Measurements from ENCODE around the gene SURF6. TPM values are rescaled to one million over a fixed set of nuclear protein-coding genes. Genes with fewer than 3 reads are reported as not detected.

SURF6 gene
- total and polyA plus RNA-seq, 2 experiments from 2014 or later, result 20.2 to 24.3 TPM

DNA sequence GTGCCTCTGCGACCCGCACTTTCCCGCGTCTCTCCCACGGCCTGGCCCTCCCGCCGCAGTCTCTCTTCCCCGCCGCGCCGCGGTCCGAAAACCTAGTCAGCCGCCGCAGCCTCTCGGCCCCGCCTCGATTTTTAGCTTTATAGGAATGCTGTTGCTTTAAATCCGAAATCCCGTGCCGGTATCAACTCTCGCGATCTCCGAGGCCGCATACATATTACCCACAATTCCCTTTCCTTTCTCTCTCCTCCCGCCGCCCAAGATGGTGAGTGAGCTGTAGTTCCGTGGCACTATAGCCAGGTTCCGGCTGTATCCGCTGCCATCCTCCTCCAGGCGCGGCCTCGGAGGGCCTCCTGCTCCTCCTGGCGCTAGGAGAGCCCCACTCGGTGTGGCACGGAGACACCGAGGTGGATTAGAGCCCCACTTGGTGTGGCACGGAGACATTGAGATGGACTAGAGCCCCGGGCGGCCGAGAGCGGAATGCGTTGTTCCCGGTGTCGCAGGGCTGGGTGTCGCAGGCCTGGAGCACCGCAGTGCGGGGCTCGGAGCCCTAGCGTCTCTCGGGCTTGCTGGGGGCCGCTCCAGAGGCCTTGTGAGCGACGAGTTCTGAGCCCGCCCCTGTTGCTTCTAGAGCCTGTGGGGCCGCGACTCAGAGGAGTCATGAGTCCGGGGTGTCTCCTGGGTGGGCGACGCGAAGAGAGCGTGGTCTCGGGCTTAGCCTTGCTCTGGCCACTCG, 12.2 kb upstream of the SURF6 start, which contains the start of the genes MED22 and RPL7A:
MED22 (minus strand) TSS at position 147 of the 733 bp plus-strand sequence. CDS start 1,469 bp downstream, outside the sequence.
RPL7A (plus strand) TSS at position 234 of the 733 bp plus-strand sequence; CDS start at position 260, 26 bp downstream.
- Histone ChIP-seq H3K36me3 (replicated peaks; ENCODE audit: insufficient read depth, low read depth) (peaks cover 3% of the 10 kb centered on the region), H3K27ac (peak within 1 kb of the TSS; percentile 99), H3K9me3 (ENCODE audit: low read depth) (no peaks in the 10 kb centered on the region), H3K9me2 (replicated peaks; ENCODE audit: insufficient read depth) (no peaks in the 10 kb centered on the region), H3K4me1 (ENCODE audit: insufficient read depth) (peaks cover 10% of the 10 kb centered on the region), H3K4me3 (peak within 1 kb of the TSS; percentile 86), H3K4me2 (peak within 1 kb of the TSS; percentile 93), H3K27me3 (no peaks in the 10 kb centered on the region), H3K79me2 (peaks cover 49% of the 10 kb centered on the region), H2AFZ (peak within 1 kb of the TSS; percentile 67), H4K20me1 (ENCODE audit: insufficient read depth, poor library complexity, severe bottlenecking) (peaks cover 19% of the 10 kb centered on the region)
- DNase-seq (ENCODE audit: low spot score), result peak; percentile 97
- TF ChIP-seq, protein P1, sequence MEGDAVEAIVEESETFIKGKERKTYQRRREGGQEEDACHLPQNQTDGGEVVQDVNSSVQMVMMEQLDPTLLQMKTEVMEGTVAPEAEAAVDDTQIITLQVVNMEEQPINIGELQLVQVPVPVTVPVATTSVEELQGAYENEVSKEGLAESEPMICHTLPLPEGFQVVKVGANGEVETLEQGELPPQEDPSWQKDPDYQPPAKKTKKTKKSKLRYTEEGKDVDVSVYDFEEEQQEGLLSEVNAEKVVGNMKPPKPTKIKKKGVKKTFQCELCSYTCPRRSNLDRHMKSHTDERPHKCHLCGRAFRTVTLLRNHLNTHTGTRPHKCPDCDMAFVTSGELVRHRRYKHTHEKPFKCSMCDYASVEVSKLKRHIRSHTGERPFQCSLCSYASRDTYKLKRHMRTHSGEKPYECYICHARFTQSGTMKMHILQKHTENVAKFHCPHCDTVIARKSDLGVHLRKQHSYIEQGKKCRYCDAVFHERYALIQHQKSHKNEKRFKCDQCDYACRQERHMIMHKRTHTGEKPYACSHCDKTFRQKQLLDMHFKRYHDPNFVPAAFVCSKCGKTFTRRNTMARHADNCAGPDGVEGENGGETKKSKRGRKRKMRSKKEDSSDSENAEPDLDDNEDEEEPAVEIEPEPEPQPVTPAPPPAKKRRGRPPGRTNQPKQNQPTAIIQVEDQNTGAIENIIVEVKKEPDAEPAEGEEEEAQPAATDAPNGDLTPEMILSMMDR (IDR thresholded peaks at IDR 0.05; ENCODE audit: poor library complexity), result no peak
- TF ChIP-seq EZH2phosphoT487 (IDR thresholded peaks at IDR 0.05; ENCODE audit: low read depth, severe bottlenecking, unreplicated experiment) (no peak), EZH2 (IDR thresholded peaks at IDR 0.05; ENCODE audit: borderline replicate concordance) (no peak)
- WGBS (ENCODE audit: low lambda C conversion rate, missing lambda C conversion rate), result 2% methylated on average over 49 of the region's 64 CpGs

GRCh38 chr9:133347515-133347984, 11.6 kb upstream of the SURF6 start:
- Histone ChIP-seq H3K27ac (peak overlapping the region; percentile 99), H3K4me3 (peak overlapping the region; percentile 86), H3K9me2 (replicated peaks; ENCODE audit: insufficient read depth) (no peaks in the 10 kb centered on the region), H3K27me3 (no peaks in the 10 kb centered on the region), H3K79me2 (peaks cover 49% of the 10 kb centered on the region), H3K9me3 (ENCODE audit: low read depth) (no peaks in the 10 kb centered on the region), H3K4me2 (peak overlapping the region; percentile 92), H3K36me3 (replicated peaks; ENCODE audit: insufficient read depth, low read depth) (peaks cover 3% of the 10 kb centered on the region), H4K20me1 (ENCODE audit: insufficient read depth, poor library complexity, severe bottlenecking) (peaks cover 19% of the 10 kb centered on the region), H2AFZ (peak overlapping the region; percentile 60), H3K4me1 (ENCODE audit: insufficient read depth) (peaks cover 10% of the 10 kb centered on the region)
- 1% methylated on average over 14 of the region's 41 CpGs for WGBS (ENCODE audit: low lambda C conversion rate, missing lambda C conversion rate)
- no peak for TF ChIP-seq EZH2 (IDR thresholded peaks at IDR 0.05; ENCODE audit: borderline replicate concordance)
- TF ChIP-seq, protein P1 (IDR thresholded peaks at IDR 0.05; ENCODE audit: poor library complexity), result no peak
- peak; percentile 69 for DNase-seq (ENCODE audit: low spot score)

GRCh38 chr9:133346021-133346785, 10.2 kb upstream of the SURF6 start:
- Histone ChIP-seq H2AFZ (no peak overlapping the region), H3K9me2 (replicated peaks; ENCODE audit: insufficient read depth) (no peaks in the 10 kb centered on the region), H3K4me1 (ENCODE audit: insufficient read depth) (peaks cover 10% of the 10 kb centered on the region), H3K4me2 (peak overlapping the region; percentile 92), H3K79me2 (peaks cover 49% of the 10 kb centered on the region), H3K36me3 (replicated peaks; ENCODE audit: insufficient read depth, low read depth) (peaks cover 3% of the 10 kb centered on the region), H3K9me3 (ENCODE audit: low read depth) (no peaks in the 10 kb centered on the region), H4K20me1 (ENCODE audit: insufficient read depth, poor library complexity, severe bottlenecking) (peaks cover 19% of the 10 kb centered on the region), H3K27ac (no peak overlapping the region), H3K27me3 (no peaks in the 10 kb centered on the region), H3K4me3 (no peak overlapping the region)
- TF ChIP-seq EZH2phosphoT487 (IDR thresholded peaks at IDR 0.05; ENCODE audit: low read depth, severe bottlenecking, unreplicated experiment) (no peak), EZH2 (IDR thresholded peaks at IDR 0.05; ENCODE audit: borderline replicate concordance) (no peak)
- TF ChIP-seq, protein P1 (IDR thresholded peaks at IDR 0.05; ENCODE audit: poor library complexity), result no peak
- no peak for DNase-seq (ENCODE audit: low spot score)
- 76% methylated on average over 15 of the region's 15 CpGs for WGBS (ENCODE audit: low lambda C conversion rate, missing lambda C conversion rate)
